Measurements from ENCODE around the gene LARGE1.
A peak's percentile ranks its signal among the peaks of the same experiment; 100 is the strongest.

LARGE1 gene

DNA sequence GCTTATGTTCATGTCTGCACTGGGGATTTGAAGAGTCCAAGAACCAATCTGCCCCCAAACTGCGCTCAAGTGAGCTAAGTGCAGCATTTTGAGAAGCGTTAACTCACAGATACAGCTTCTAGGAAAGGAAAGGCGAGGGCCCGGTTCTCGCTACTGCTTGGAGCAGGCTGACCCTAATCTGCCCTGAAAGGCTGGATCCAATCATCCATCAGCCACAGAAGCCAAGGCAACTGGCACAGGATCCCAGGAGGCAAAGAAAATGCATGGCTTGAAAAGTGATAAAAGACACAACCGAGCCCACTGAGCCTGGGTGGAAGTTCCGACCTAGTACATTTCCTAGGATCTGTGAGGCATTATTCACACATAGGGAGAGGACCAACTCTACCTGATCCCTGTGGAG is 174.8 kb downstream of the LARGE1 start:
- TF ChIP-seq, protein P1, sequence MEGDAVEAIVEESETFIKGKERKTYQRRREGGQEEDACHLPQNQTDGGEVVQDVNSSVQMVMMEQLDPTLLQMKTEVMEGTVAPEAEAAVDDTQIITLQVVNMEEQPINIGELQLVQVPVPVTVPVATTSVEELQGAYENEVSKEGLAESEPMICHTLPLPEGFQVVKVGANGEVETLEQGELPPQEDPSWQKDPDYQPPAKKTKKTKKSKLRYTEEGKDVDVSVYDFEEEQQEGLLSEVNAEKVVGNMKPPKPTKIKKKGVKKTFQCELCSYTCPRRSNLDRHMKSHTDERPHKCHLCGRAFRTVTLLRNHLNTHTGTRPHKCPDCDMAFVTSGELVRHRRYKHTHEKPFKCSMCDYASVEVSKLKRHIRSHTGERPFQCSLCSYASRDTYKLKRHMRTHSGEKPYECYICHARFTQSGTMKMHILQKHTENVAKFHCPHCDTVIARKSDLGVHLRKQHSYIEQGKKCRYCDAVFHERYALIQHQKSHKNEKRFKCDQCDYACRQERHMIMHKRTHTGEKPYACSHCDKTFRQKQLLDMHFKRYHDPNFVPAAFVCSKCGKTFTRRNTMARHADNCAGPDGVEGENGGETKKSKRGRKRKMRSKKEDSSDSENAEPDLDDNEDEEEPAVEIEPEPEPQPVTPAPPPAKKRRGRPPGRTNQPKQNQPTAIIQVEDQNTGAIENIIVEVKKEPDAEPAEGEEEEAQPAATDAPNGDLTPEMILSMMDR (IDR thresholded peaks at IDR 0.05; ENCODE audit: borderline replicate concordance, control extremely low read depth, extremely low read depth, insufficient read depth, missing control alignments), result no peak
- DNase-seq (ENCODE audit: low spot score), result no peak
- in situ Hi-C loops (cut with MboI; ENCODE audit: low sequenced_read_pairs, unreplicated experiment), result no loop called here

- TF ChIP-seq, protein P1 (IDR thresholded peaks at IDR 0.05; ENCODE audit: borderline replicate concordance, control extremely low read depth, extremely low read depth, insufficient read depth, missing control alignments), result no peak
- DNase-seq (ENCODE audit: low spot score), result peak; percentile 35
Measured at GRCh38 chr22:33743756-33744155, 176.5 kb downstream of the LARGE1 start.

DNA sequence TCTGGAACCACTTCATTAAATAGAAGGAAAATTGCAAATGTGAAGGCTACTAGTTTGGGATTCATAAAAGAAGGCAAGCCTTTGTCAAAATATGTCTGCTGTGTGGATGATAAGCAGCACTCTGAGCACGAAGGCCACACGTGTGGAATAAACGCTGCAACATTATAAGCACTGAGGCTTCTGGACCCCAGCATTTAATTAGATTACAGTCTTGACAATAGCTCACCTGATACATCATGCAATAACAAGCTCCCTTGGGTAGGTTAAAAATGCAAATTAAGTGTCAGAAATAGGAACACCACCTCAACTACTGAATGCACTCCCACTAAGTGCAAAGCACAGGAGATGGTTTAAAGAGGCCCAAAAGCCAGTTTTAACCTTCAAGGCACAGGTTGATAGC is 179.3 kb downstream of the LARGE1 start:
- TF ChIP-seq, protein P1 (IDR thresholded peaks at IDR 0.05; ENCODE audit: borderline replicate concordance, control extremely low read depth, extremely low read depth, insufficient read depth, missing control alignments), result no peak
- in situ Hi-C loops (cut with MboI; ENCODE audit: low sequenced_read_pairs, unreplicated experiment), result no loop called here
- DNase-seq (ENCODE audit: low spot score), result no peak

More at GRCh38 chr22:33743756-33744155, 176.5 kb downstream of the LARGE1 start:
- in situ Hi-C loops (cut with MboI; ENCODE audit: low sequenced_read_pairs, unreplicated experiment), result no loop called here

GRCh38 chr22:33739516-33739915 is 180.8 kb downstream of the LARGE1 start:
- no peak for DNase-seq (ENCODE audit: low spot score)
- in situ Hi-C loops (cut with MboI; ENCODE audit: low sequenced_read_pairs, unreplicated experiment), result no loop called here
- TF ChIP-seq, protein P1 (IDR thresholded peaks at IDR 0.05; ENCODE audit: borderline replicate concordance, control extremely low read depth, extremely low read depth, insufficient read depth, missing control alignments), result no peak

GRCh38 chr22:33737662-33738061 is 182.6 kb downstream of the LARGE1 start:
- TF ChIP-seq, protein P1 (IDR thresholded peaks at IDR 0.05; ENCODE audit: borderline replicate concordance, control extremely low read depth, extremely low read depth, insufficient read depth, missing control alignments), result no peak
- in situ Hi-C loops (cut with MboI; ENCODE audit: low sequenced_read_pairs, unreplicated experiment), result no loop called here
- DNase-seq (ENCODE audit: low spot score), result no peak

DNA sequence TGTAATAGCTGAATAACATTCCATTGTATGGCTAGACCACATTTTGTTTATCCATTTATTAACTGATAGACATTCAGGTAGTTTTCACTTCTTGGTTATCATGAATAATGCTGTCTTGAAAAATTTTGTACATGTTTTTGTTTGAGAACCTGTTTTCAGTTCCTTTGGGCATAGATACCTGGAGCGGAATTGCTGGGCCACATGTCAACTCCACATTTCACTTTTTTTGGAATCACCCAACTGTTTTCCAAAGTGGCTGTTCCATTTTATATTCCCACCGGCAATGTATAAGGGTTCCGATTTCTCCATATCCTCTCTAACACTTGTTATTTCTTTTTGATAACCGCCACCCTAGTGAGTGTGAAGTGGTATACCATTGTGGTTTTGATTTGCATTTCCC is 184.3 kb downstream of the LARGE1 start:
- TF ChIP-seq, protein P1 (IDR thresholded peaks at IDR 0.05; ENCODE audit: borderline replicate concordance, control extremely low read depth, extremely low read depth, insufficient read depth, missing control alignments), result no peak
- in situ Hi-C loops (cut with MboI; ENCODE audit: low sequenced_read_pairs, unreplicated experiment), result no loop called here
- DNase-seq (ENCODE audit: low spot score), result no peak

DNA sequence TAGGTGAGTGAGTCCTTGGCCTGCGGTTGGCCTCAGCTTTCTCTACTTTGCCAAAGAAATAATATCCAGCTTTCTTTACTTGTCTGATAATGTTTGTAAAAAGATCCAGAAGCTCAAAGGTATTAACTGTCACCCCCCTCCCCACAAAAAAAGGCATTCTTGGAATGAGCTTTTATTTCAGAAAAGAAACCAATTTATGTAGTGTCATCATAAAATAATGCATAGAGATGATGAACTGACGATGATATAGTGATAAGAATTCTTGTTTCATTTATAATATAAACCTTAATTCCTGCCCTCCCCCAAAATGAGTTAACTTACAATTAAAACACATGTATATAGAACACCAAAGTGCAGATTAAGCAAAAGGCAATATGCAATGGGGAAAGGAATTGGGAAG is 191.4 kb downstream of the LARGE1 start:
- DNase-seq (ENCODE audit: low spot score), result no peak
- in situ Hi-C loops (cut with MboI; ENCODE audit: low sequenced_read_pairs, unreplicated experiment), result no loop called here

More for the DNA sequence above, 191.4 kb downstream of the LARGE1 start:
- TF ChIP-seq, protein P1 (IDR thresholded peaks at IDR 0.05; ENCODE audit: borderline replicate concordance, control extremely low read depth, extremely low read depth, insufficient read depth, missing control alignments), result no peak
